ENCODE data around the gene NUPR1. TPM values are rescaled to one million over a fixed set of nuclear protein-coding genes. Genes with fewer than 3 reads are reported as not detected.

Gene NUPR1
- total RNA-seq, 4 donors from 2014 or later, result 18.7 to 44.3 (median 22.6) TPM

Other genes starting within 250 kb of the NUPR1 start
- gene SBK1, start 246.4 kb downstream of the NUPR1 start, total RNA-seq, result 1 to 10 TPM; 1.8 to 6.4 (median 4.5) TPM
- 10 to 100 TPM in 1 of 4 donors, under 1 TPM in 2, not detected in 1; 0.38 to 10.9 (median 0.53) TPM for gene NPIPB6, start 175.5 kb downstream of the NUPR1 start, total RNA-seq
- gene EIF3CL, start 135.1 kb downstream of the NUPR1 start, total RNA-seq, result 100 to 1,000 TPM in 3 of 4 donors, 10 to 100 TPM in 1; 95.6 to 220 (median 163) TPM
- not detected for gene NPIPB7, start 66.6 kb downstream of the NUPR1 start, total RNA-seq
- 10 to 100 TPM; 11.0 to 20.6 (median 18.8) TPM for gene CLN3, start 46.9 kb downstream of the NUPR1 start, total RNA-seq
- gene APOBR, start 44.3 kb downstream of the NUPR1 start, total RNA-seq, result 1 to 10 TPM in 1 of 4 donors, under 1 TPM in 3; 0.15 to 1.4 (median 0.54) TPM
- gene IL27, start 32.1 kb downstream of the NUPR1 start, total RNA-seq, result not detected
- gene SGF29, start 14.9 kb upstream of the NUPR1 start, total RNA-seq, result 10 to 100 TPM; 35.1 to 50.4 (median 41.9) TPM
- under 1 TPM in 1 of 4 donors, not detected in 3; 0.46 TPM for gene SULT1A2, start 58.1 kb upstream of the NUPR1 start, total RNA-seq
- 10 to 100 TPM in 1 of 4 donors, 1 to 10 TPM in 3; 5.7 to 10.0 (median 8.2) TPM for gene SULT1A1, start 71.1 kb upstream of the NUPR1 start, total RNA-seq
- gene NPIPB8, start 99.1 kb upstream of the NUPR1 start, total RNA-seq, result under 1 TPM in 1 of 4 donors, not detected in 3; 0.31 TPM
- 100 to 1,000 TPM; 146 to 363 (median 247) TPM for gene EIF3C, start 172.5 kb upstream of the NUPR1 start, total RNA-seq
- gene NPIPB9, start 212.8 kb upstream of the NUPR1 start, total RNA-seq, result not detected